ENCODE results near the gene WDFY4. TPM values are rescaled to one million over a fixed set of nuclear protein-coding genes. Genes with fewer than 3 reads are reported as not detected.
A peak's percentile ranks its signal among the peaks of the same experiment; 100 is the strongest.
"Not testable (repeated sequence)": the region's sequence is repeated elsewhere in the genome, so short reads cannot be mapped to it uniquely, and the experiment has no call there.

The WDFY4 gene
- 10 to 100 TPM; 46.5 to 98.0 (median 80.0) TPM for polyA plus RNA-seq (ENCODE audit: low read depth in 6 of 6)

GRCh38 chr10:48684792-48685623, at the start of gene WDFY4:
WDFY4 (plus strand) TSS chr10:48684873; CDS start chr10:48709733, 24,860 bp downstream.
- ATAC-seq (ENCODE audit: low read depth in 2 of 2) = peak; percentile 78 to 79
- Mint-ChIP-seq H3K4me1 (peaks cover 64 to 92% (median 80%) of the 10 kb centered on the region in 3 donors), H3K27me3 (no peaks in the 10 kb centered on the region), H3K9me3 (peaks cover 0 to 4% (median 0%) of the 10 kb centered on the region in 7 donors), H3K27ac (peak within 1 kb of the TSS; percentile 99 to 100 (median 99)), H3K4me3 (peak within 1 kb of the TSS; percentile 93 to 100 (median 98)), H3K36me3 (peaks cover 4 to 7% of the 10 kb centered on the region in 2 donors)
- peak; percentile 84 for DNase-seq

GRCh38 chr10:48634984-48635557, 49.6 kb upstream of the WDFY4 start:
- Mint-ChIP-seq H3K4me3 (peak overlapping the region in 1 of 8 donors; percentile 68), H3K36me3 (peaks cover 5 to 17% of the 10 kb centered on the region in 2 donors), H3K4me1 (peaks cover 33 to 36% (median 35%) of the 10 kb centered on the region in 3 donors), H3K9me3 (peaks cover 2 to 8% (median 6%) of the 10 kb centered on the region in 7 donors), H3K27me3 (peaks cover 35 to 59% (median 45%) of the 10 kb centered on the region in 3 donors), H3K27ac (peak overlapping the region in 2 of 6 donors; percentile 81 to 90)
- DNase-seq (no peak), ATAC-seq (ENCODE audit: low read depth in 2 of 2) (no peak)

- no peak overlapping the region for H3K4me3 Mint-ChIP-seq
- no peak for ATAC-seq (ENCODE audit: low read depth in 2 of 2)
- H3K27ac Mint-ChIP-seq = no peak overlapping the region
- H3K4me1 Mint-ChIP-seq = peaks cover 33 to 36% (median 35%) of the 10 kb centered on the region in 3 donors
- no peak for DNase-seq
- H3K9me3 Mint-ChIP-seq = peaks cover 4 to 18% (median 10%) of the 10 kb centered on the region in 7 donors
- H3K36me3 Mint-ChIP-seq = peaks cover 5 to 23% of the 10 kb centered on the region in 2 donors
- peaks cover 35 to 55% (median 46%) of the 10 kb centered on the region in 3 donors for H3K27me3 Mint-ChIP-seq
Measured at GRCh38 chr10:48636231-48636630, 48.4 kb upstream of the WDFY4 start.

GRCh38 chr10:48636901-48637300, 47.8 kb upstream of the WDFY4 start:
- Mint-ChIP-seq H3K27me3 (peaks cover 35 to 51% (median 46%) of the 10 kb centered on the region in 3 donors), H3K4me3 (peak overlapping the region in 1 of 8 donors; percentile 17), H3K36me3 (peaks cover 5 to 23% of the 10 kb centered on the region in 2 donors), H3K4me1 (peaks cover 33 to 36% (median 35%) of the 10 kb centered on the region in 3 donors), H3K27ac (no peak overlapping the region), H3K9me3 (peaks cover 6 to 24% (median 16%) of the 10 kb centered on the region in 7 donors)
- ATAC-seq (ENCODE audit: low read depth in 2 of 2) = no peak
- DNase-seq = no peak

- DNase-seq = no peak
- ATAC-seq (ENCODE audit: low read depth in 2 of 2) = no peak
- Mint-ChIP-seq H3K36me3 (peaks cover 5 to 23% of the 10 kb centered on the region in 2 donors), H3K4me1 (peaks cover 28 to 36% (median 35%) of the 10 kb centered on the region in 3 donors), H3K27ac (no peak overlapping the region), H3K27me3 (peaks cover 35 to 46% (median 45%) of the 10 kb centered on the region in 3 donors), H3K4me3 (no peak overlapping the region), H3K9me3 (peaks cover 6 to 29% (median 19%) of the 10 kb centered on the region in 7 donors)
Measured at GRCh38 chr10:48638158-48638557, 46.5 kb upstream of the WDFY4 start.

- DNase-seq (no peak), ATAC-seq (ENCODE audit: low read depth in 2 of 2) (no peak)
- peaks cover 35 to 46% (median 45%) of the 10 kb centered on the region in 3 donors for H3K27me3 Mint-ChIP-seq
- H3K36me3 Mint-ChIP-seq = peaks cover 5 to 23% of the 10 kb centered on the region in 2 donors
- peaks cover 6 to 33% (median 19%) of the 10 kb centered on the region in 7 donors for H3K9me3 Mint-ChIP-seq
- H3K4me3 Mint-ChIP-seq = no peak overlapping the region
- H3K27ac Mint-ChIP-seq = no peak overlapping the region
- H3K4me1 Mint-ChIP-seq = peaks cover 20 to 28% (median 28%) of the 10 kb centered on the region in 3 donors
Measured at GRCh38 chr10:48638739-48639527, 45.7 kb upstream of the WDFY4 start.

- no peak for ATAC-seq (ENCODE audit: low read depth in 2 of 2)
Measured at GRCh38 chr10:48639632-48640031, 45.0 kb upstream of the WDFY4 start.

GRCh38 chr10:48640326-48640725, 44.3 kb upstream of the WDFY4 start:
- Mint-ChIP-seq H3K4me3 (no peak overlapping the region), H3K27ac (peak overlapping the region in 1 of 6 donors; percentile 54), H3K27me3 (peaks cover 33 to 41% (median 38%) of the 10 kb centered on the region in 3 donors), H3K9me3 (peaks cover 6 to 33% (median 19%) of the 10 kb centered on the region in 7 donors), H3K36me3 (peaks cover 5 to 23% of the 10 kb centered on the region in 2 donors), H3K4me1 (peaks cover 6 to 18% (median 18%) of the 10 kb centered on the region in 3 donors)
- DNase-seq (no peak), ATAC-seq (ENCODE audit: low read depth in 2 of 2) (no peak)

More at GRCh38 chr10:48639632-48640031, 45.0 kb upstream of the WDFY4 start:
- H3K27ac Mint-ChIP-seq = peak overlapping the region in 1 of 6 donors; percentile 54
- H3K9me3 Mint-ChIP-seq = peaks cover 6 to 33% (median 19%) of the 10 kb centered on the region in 7 donors
- peaks cover 5 to 23% of the 10 kb centered on the region in 2 donors for H3K36me3 Mint-ChIP-seq
- DNase-seq = no peak
- peaks cover 13 to 21% (median 21%) of the 10 kb centered on the region in 3 donors for H3K4me1 Mint-ChIP-seq
- H3K27me3 Mint-ChIP-seq = peaks cover 35 to 43% (median 39%) of the 10 kb centered on the region in 3 donors
- H3K4me3 Mint-ChIP-seq = no peak overlapping the region

GRCh38 chr10:48641099-48641690, 43.5 kb upstream of the WDFY4 start:
- H3K4me1 Mint-ChIP-seq = peaks cover 6 to 14% (median 12%) of the 10 kb centered on the region in 3 donors
- ATAC-seq (ENCODE audit: low read depth in 2 of 2); H3K27ac Mint-ChIP-seq; DNase-seq; H3K4me3 Mint-ChIP-seq: not testable (repeated sequence)
- peaks cover 6 to 33% (median 19%) of the 10 kb centered on the region in 7 donors for H3K9me3 Mint-ChIP-seq
- peaks cover 5 to 23% of the 10 kb centered on the region in 2 donors for H3K36me3 Mint-ChIP-seq
- peaks cover 26 to 38% (median 32%) of the 10 kb centered on the region in 3 donors for H3K27me3 Mint-ChIP-seq

- H3K4me3 Mint-ChIP-seq = no peak overlapping the region
- peaks cover 0 to under 1% of the 10 kb centered on the region in 2 donors for H3K36me3 Mint-ChIP-seq
- H3K27ac Mint-ChIP-seq = peak overlapping the region in 2 of 6 donors; percentile 47 to 72
- ATAC-seq (ENCODE audit: low read depth in 2 of 2) = no peak
- peaks cover 0 to 2% (median 0%) of the 10 kb centered on the region in 3 donors for H3K4me1 Mint-ChIP-seq
- DNase-seq = no peak
- H3K27me3 Mint-ChIP-seq = peaks cover 0 to 18% (median 6%) of the 10 kb centered on the region in 3 donors
- peaks cover 0 to 22% (median 12%) of the 10 kb centered on the region in 7 donors for H3K9me3 Mint-ChIP-seq
Measured at GRCh38 chr10:48645600-48645999, 39.1 kb upstream of the WDFY4 start.

- Mint-ChIP-seq H3K27me3 (peaks cover 6 to 19% (median 9%) of the 10 kb centered on the region in 3 donors), H3K9me3 (peaks cover 0 to 10% (median 0%) of the 10 kb centered on the region in 7 donors), H3K4me1 (peaks cover 5 to 10% (median 6%) of the 10 kb centered on the region in 3 donors)
- H3K4me3 Mint-ChIP-seq; DNase-seq; ATAC-seq (ENCODE audit: low read depth in 2 of 2); H3K36me3 Mint-ChIP-seq; H3K27ac Mint-ChIP-seq: not testable (repeated sequence)
Measured at GRCh38 chr10:48647073-48647472, 37.6 kb upstream of the WDFY4 start.
